HL-60 (cell line): ENCODE data around the gene SMARCAL1.

Source experiments
- DNase-seq, 2 experiments: peaks; one replicate each; pipeline ENCODE4 v3.0.0-alpha.2; 2010 to 2020; ENCODE audit warnings: low read depth in 1 of 2, low spot score in 1 of 2
- H3K27ac ChIP-seq: fragments of 250-450 bp; sonication (Bioruptor Pico); replicated peaks from 2 replicates; pipeline ENCODE4 v1.5.1; 2020; ENCODE audit warnings: mild to moderate bottlenecking, moderate library complexity
- H3K27me3 ChIP-seq: fragments of 250-450 bp; sonication (Bioruptor Pico); 2 replicates; pipeline ENCODE4 v1.5.1; 2021; ENCODE audit warnings: mild to moderate bottlenecking, moderate library complexity; ENCODE audit not compliant: insufficient read depth, poor library complexity, severe bottlenecking
- H3K4me3 ChIP-seq: replicated peaks from 2 replicates; pipeline ENCODE4 v1.5.1; 2011; ENCODE audit warnings: mild to moderate bottlenecking, control low read depth, low read length; ENCODE audit not compliant: insufficient read depth
- GABPA ChIP-seq: IDR thresholded peaks from 2 replicates; pipeline ENCODE4 v1.6.1; 2012; ENCODE audit warnings: low read depth
- POLR2AphosphoS5 ChIP-seq: IDR thresholded peaks from 2 replicates; pipeline ENCODE4 v1.6.1; 2012; ENCODE audit warnings: low read depth
- REST ChIP-seq: IDR thresholded peaks from 2 replicates; pipeline ENCODE4 v1.6.1; 2012; ENCODE audit warnings: low read depth; ENCODE audit not compliant: insufficient replicate concordance
- SPI1 ChIP-seq: IDR thresholded peaks from 2 replicates; pipeline ENCODE4 v1.6.1; 2012; ENCODE audit warnings: low read depth, mild to moderate bottlenecking, borderline replicate concordance
- TF ChIP-seq, protein P1 (sequence below): IDR thresholded peaks from one replicate; pipeline ENCODE4 v1.5.1; 2011; ENCODE audit warnings: low read length, control low read depth, inconsistent platforms; ENCODE audit not compliant: insufficient read depth

Gene SMARCAL1

DNA sequence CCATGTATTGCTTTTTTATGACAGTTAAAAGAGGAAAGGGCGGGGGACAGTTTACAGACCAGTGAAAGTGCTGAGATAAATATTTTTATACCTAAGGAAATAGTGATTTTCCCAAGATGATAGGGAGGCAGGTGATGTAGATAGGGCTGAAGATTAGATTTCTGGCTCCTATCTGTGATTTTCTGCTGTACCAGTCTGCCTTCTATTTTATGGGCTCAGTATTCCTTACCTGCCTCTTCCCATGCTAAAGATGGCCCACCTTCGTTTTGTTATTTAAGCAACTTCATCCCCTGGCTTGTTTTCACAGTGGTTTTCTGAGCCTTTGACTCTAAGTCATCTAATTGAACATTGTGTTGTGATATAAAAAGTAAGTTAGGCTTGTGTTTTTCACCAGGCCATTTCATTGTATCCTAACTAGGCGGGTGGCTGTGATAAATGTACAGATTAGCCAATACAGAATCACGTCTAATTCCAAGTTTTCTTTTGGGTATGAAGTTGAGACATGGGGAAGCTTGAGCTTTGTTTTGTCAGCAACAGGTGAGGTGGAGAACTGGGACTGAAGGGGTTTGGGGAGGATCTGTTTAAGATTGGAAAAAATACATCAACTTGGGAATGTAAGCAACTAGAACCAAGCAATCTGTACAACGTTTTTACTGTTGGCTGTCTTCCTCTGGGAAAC lies 91.6 kb downstream of the SMARCAL1 start:
- no peak for DNase-seq
- H3K27ac ChIP-seq, result no peak overlapping the region; the same call in 1 of the 2 replicates
- no peaks in the 10 kb centered on the region for H3K27me3 ChIP-seq
- no peak overlapping the region for H3K4me3 ChIP-seq
- TF ChIP-seq, protein P1, sequence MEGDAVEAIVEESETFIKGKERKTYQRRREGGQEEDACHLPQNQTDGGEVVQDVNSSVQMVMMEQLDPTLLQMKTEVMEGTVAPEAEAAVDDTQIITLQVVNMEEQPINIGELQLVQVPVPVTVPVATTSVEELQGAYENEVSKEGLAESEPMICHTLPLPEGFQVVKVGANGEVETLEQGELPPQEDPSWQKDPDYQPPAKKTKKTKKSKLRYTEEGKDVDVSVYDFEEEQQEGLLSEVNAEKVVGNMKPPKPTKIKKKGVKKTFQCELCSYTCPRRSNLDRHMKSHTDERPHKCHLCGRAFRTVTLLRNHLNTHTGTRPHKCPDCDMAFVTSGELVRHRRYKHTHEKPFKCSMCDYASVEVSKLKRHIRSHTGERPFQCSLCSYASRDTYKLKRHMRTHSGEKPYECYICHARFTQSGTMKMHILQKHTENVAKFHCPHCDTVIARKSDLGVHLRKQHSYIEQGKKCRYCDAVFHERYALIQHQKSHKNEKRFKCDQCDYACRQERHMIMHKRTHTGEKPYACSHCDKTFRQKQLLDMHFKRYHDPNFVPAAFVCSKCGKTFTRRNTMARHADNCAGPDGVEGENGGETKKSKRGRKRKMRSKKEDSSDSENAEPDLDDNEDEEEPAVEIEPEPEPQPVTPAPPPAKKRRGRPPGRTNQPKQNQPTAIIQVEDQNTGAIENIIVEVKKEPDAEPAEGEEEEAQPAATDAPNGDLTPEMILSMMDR, result no peak
- no peak for TF ChIP-seq SPI1
- peak; percentile 56 for TF ChIP-seq POLR2AphosphoS5
- no peak for TF ChIP-seq REST
- TF ChIP-seq GABPA, result no peak

DNA sequence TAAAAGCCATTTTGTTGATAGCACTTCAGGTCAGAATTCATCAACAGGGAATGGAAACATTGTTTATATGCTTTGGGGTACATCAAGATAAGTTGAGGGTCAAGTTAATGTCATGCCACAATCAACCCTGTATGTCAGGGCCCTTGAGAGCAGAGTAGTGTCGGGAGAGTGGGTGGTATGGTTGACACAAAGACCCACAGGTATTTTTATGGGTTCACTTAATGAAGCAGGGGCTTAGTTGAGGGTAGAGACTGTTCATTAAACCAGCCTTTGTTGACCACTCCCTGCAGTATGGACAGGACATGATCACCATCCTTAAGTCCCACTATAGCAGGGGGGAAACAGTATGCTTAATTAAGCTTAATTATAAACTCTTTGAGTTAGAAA lies 92.1 kb downstream of the SMARCAL1 start:
- no peak for DNase-seq
- Histone ChIP-seq H3K27ac (no peak overlapping the region; the same call in 1 of the 2 replicates), H3K27me3 (no peaks in the 10 kb centered on the region), H3K4me3 (no peak overlapping the region)
- TF ChIP-seq POLR2AphosphoS5, result peak; percentile 66
- TF ChIP-seq SPI1, result no peak

GRCh38 chr2:216505133-216506106 lies 93.1 kb downstream of the SMARCAL1 start:
- Histone ChIP-seq H3K27me3 (no peaks in the 10 kb centered on the region), H3K4me3 (no peak overlapping the region), H3K27ac (peak overlapping the region; percentile 11; the same call in 1 of the 2 replicates)
- DNase-seq, result no peak
- TF ChIP-seq POLR2AphosphoS5 (peak; percentile 82), REST (no peak)

GRCh38 chr2:216507220-216508160 lies 95.2 kb downstream of the SMARCAL1 start:
- no peak overlapping the region for H3K4me3 ChIP-seq
- H3K27me3 ChIP-seq, result no peaks in the 10 kb centered on the region
- no peak for DNase-seq
- TF ChIP-seq, protein P1, result no peak
- no peak; the same call in 1 of the 2 replicates for TF ChIP-seq POLR2AphosphoS5
- no peak for TF ChIP-seq GABPA
- no peak for TF ChIP-seq SPI1
- TF ChIP-seq REST, result no peak
- H3K27ac ChIP-seq, result no peak overlapping the region
